IPS-NIHi7 (cell line): ENCODE results near the gene MTREX.
A peak's percentile ranks its signal among the peaks of the same experiment; 100 is the strongest.

Experiments used
- DNase-seq: peaks from one replicate; pipeline ENCODE4 v3.0.0; 2012; ENCODE audit warnings: mixed read lengths; ENCODE audit errors: extremely low spot score

The MTREX gene

DNA sequence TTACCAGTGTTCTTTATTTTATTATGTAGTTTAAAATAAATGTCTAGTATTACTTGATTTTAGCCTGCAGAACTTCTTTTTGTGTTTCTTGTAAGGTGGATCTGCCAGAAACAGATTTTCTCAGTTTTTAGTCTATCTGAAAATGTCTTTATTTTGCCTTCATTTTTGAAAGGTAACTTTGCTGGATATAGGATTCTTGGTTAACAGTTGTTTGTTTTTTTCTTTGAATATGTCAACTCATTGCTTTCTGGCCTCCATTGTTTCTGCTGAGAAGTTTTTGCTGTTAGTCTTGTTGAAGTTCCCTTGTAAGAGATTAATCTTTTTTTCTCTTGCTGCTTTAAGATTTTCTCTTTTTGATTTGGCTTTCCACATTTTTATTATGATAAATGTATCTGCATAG is 75.5 kb downstream of the MTREX start:
- DNase-seq, result no peak

DNA sequence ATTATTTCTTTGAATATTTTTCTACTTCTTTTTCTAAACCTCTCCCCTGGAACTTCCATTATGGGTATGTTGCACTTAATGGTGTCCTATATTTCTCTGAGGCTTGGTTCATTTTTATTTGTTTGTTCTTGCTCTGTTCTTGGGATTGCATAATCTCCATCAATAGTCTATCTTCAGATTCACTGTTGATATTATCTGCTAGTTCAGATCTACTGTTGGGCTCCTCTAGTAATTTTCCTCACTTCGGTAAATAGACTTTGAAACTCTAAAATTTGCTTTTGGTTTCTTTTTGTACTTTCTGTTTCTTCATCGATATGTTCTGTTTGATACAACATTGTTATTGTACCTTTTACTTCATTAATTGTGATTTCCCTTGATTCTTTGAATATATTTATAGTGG is 76.3 kb downstream of the MTREX start:
- no peak for DNase-seq

DNA sequence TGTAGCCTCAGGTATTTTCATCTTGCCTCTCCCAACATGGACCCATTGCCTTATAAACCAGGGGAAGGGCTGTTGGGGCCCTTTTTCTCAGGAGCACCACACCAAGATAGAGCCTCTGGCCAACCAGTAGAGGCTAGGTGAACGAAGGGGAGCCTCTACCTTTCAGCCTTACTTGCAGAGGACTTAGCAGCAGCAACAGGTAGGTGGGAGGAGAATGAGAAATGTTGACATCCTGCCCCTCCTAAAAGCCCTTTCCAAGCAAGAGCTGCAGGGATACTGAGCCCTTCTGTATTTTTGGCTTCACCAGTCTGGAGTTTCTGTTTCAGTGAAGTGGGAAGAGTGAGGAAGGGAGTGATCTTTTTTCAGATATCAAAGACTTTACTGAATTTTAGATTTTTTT is 77.4 kb downstream of the MTREX start:
- DNase-seq, result peak; percentile 7

DNA sequence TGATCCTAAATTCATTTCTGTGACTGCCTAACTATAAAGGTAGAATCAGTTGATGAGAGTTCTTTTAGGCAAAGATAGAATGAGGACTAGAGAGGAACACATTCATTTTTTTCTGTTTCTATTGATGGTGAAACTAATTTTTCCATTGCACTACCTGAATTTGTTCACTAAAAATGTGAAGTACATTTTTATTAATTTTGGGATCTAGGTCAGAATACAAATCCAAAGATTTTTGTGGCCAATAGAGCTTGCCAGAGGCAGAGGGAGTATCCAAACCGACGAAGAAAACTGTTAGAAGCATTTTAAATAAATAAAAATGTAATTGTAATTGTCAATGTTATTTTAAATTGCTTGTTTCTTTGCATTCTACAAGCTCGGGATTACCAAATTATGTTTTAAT is 78.1 kb downstream of the MTREX start:
- no peak for DNase-seq

DNA sequence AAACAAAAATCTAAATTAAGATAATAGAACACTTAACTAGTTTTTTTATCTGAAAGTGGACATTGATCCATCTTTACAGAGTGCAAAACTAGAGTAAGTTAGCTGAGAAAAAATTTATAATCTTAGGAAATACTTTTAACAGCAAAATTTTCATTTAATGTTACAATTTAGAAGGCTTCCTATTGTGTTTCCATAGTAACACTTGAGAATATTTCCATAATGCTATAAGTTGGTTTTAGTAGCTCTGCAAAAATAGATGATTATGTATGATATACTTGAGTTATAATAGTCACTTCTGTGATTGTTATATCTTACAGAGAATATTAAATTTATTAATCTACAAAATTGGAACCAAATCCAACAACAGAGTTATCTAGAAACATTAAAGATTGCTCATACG is 78.6 kb downstream of the MTREX start:
- DNase-seq, result no peak

DNA sequence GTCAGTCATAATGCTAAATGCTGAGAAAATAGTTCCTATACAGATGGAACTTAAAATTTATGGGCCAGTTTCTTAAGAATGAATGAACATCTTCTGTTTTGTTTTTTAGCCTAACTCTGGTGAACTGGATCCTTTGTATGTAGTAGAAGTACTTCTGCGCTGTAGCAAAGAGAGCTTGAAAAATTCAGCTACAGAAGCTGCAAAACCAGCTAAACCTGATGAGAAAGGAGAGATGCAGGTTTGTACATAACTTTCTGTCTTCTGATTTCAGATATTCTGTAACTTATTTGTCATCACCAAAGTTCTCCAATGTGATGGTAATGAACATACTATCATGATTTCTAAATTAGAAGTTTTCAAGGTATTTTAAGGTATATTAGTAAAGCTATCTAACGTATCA is 80.1 kb downstream of the MTREX start:
- DNase-seq, result no peak

DNA sequence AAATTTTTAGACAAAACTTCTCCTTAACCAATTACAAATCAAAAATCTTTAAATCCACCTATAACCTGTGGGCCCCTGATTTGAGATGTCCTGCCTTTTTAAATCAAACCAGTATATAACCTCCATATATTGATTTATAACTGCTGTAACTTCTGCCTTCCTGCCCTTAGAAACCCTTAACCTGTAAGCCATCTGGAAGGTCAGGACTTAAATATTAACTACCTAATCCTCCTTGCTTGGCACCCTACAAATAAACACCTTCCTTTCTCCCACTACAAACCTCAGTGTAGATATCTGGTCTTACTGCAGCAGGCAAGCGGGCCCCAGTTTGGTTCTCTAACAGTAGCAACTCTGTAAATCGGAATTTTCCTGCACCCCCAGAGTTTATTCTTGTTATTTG is 83.9 kb downstream of the MTREX start:
- DNase-seq, result no peak

DNA sequence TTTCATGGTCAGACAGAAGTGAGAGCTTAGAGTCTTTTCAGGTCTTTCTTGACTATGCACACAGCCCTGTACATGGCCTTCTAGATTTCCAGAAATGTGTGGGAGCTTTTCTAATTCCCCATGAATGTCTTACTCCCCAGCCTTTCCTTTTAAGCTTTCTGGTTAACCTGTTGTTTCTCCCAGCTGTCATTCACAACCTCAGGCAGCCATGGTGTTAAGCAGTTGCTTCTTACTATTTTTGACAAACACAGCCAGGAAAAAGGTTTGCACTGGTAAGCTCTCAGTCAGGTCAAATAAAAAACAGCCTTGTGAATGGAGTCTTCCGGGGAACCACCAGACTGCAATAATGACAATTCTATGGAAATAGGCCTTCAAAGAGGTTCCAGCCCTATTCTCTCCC is 84.9 kb downstream of the MTREX start:
- DNase-seq, result no peak

DNA sequence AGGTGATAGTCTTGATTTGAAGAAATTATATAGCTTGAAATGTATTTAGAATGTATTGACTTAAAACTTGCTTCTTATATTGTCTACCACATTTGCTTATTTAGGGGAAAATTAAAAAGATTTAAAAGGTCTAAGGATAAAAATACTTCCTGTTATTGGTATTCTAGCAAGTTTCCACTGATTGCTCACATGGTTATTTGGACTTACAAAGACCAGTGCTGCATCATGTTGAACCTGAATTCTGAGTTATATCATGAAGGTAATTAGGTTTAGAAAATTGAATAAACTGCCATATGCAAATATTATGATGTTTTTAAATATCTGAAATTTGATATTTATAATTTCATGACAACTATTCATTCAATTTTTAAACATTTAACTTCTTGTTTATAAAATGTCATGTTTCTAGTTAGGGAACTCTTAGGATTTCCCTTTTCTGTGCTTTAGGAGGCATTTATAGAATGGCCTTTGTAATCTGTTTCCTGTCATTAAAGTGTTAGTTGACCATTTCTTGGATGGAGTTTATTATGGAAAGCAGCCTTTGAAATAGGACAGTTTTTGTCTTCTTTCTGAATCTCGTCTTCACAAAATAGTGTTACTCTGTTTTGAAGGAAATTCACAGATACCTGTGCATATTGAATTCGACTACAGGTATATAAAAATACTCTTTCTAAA is 85.8 kb downstream of the MTREX start:
- no peak for DNase-seq

DNA sequence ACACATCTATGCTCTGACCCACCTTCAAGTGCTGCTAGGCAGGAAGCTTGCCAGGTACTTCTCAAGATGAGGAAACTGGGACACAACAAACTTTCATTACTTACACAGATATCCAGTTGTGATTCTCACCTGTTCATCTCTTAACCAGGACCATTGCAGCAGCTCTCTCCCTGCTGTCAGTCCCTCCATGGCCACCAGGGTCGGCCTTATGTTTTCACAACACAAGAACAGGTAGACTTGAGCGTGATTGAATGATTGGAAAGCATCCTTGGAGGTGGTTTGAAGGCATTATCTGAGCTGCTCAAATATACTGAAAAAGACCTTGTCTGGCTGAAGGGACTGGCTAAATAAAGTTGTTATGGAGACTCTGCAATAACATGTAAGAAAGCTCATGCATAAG is 94.4 kb downstream of the MTREX start:
- DNase-seq, result peak; percentile 13

DNA sequence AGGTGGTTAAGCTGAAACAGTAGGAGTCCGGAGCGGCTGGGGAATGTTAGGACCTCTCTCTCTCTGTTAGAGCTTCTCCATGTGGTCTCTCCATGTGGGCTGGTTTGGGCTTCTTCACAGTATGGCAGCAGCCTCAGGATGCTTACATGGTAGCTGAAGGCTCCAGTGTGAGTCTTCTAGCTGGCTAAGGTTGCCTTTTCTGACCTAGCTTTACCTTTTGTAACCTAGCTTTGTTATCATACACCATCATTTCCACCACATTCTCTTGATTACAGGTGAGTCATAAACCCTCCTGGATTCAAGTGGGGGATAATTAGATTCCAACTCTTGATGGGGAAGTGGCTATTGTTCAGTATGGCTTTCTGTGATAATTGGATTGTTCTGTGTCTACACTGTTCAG is 98.5 kb downstream of the MTREX start:
- no peak for DNase-seq

DNA sequence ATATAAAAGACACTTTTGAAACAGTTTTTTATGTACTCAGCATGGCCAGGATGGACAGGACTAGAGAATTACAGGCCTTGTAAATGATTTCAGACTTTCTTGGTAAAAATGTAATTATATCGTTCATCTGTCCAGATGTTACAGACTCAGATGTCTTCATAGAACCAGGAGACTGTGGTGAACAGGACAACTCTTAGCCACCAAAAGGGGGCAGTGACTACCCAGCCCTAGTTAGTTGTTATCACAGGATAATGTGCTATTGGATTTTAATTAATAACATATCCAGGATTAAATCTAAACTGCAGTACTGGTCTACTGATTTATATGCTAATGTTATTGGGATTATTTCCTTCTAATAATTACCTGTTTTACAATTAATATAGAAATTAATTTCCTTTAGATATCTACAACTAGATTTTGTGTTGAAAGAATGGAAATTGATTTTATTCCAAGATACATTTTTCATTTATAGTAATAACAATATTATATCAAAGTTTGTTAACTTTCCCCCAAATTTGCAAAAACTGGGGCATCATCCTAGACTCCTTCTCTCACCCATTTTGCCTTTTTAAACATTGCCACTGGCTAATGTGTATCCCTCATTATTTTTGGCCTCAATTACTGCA is 99.4 kb downstream of the MTREX start:
- peak; percentile 48 for DNase-seq

DNA sequence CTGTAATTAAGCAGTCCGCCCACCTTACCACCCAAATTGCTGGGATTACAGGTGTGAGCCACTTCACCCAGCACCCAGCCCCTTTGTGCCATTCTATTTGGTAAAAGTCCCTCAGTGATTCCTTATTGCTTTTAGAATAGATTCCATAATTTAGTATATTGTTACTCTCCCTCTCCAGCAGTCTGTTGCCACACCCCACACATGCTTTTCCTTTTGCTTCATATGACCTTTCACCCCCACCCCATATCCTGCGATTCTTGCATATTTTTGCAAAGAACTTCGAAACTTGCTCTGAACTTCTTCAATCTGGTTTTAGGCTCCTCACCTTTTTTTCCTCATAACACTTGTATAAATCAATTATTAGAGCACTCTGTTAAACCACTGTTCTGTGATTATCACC is 100.2 kb downstream of the MTREX start:
- DNase-seq, result no peak

DNA sequence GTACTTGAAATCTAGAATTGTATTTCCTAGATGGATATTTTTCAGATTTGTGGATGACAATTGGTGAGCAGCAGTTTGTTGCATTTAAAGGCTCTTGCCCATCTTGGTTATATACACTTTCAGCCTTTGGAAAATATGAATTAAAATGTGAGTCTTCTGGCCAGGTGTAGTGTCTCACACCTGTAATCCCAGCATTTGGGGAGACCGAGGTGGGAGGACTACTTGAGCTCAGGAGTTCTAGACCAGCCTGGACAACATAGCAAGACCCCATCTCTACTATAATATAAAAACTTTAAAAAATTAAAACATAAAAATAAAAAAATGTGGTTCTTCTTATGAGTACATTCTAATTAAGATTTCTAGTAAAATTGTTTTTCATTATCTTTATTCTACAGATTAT is 102.0 kb downstream of the MTREX start:
- DNase-seq, result no peak

DNA sequence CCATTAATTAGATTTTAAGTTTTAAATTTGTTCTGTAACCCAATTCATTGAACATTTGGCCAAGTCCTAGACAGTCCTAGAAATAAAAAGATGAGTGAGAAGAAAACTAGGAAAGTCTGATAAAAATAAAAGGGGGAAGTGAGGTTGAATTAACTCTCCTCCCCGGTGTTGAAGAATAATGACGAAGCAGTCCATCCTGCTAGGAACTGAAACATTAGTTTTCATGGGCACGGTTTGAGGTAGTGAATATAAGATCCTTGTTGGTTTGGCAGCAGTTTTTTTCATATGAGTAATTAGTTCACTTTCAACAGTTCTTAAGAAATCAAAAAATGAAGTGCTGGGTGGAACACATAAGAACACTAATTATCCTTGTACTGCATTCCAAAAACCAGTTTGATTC is 103.1 kb downstream of the MTREX start:
- DNase-seq, result no peak

DNA sequence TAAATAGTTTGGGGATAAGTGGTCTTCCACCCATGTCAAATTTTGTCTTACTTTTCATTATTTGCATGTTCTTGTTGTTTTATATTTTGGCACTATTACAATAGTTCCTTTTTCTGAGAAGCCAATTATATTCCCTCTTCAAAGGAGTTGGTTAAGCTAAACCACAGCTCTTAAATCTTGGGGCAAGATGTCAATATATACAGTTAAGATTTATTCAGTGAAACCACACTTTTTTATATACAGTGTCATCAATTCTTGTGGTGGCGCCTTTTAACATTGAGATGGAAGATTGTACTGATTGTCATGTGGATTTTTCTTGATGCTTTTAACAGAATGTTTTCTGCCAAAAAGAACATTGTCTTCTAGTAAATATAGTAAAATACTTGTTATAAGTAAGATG is 104.1 kb downstream of the MTREX start:
- no peak for DNase-seq

DNA sequence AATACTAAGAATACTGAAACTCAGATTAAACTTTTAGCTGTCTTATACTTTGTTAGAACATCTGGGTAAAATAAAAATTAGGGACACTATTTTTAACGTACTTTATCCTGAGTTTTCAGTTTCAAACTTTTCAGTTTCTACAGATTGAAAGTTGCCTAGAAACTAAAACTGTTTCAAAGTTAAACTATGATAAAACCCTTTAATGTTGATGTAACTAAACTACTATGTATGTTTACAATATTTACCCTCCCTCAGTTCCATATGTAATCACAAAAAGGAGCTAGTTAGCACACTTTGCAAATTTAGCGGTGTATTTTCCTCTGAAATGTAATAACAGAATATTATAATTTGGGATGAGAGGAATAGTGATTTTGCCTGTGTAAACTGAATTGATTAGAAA is 105.9 kb downstream of the MTREX start:
- DNase-seq, result no peak

DNA sequence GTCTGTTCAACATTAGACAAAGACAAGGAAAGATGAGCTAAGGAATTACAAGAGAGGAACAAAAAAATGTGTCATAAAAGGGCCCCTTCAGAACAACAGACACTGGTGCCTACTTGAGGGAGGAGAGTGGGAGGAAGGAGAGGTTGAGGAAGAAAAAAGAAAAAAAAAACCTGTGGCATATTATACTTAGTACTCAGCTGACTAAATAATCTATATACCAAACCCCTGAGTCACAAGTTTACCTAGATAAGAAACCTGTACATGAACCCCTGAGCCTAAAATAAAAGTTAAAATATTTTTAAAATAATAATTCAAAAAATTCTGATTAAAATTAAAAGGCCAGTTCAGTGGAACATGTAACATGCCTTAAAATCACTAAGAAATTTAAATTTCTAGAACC is 107.3 kb downstream of the MTREX start:
- no peak for DNase-seq

DNA sequence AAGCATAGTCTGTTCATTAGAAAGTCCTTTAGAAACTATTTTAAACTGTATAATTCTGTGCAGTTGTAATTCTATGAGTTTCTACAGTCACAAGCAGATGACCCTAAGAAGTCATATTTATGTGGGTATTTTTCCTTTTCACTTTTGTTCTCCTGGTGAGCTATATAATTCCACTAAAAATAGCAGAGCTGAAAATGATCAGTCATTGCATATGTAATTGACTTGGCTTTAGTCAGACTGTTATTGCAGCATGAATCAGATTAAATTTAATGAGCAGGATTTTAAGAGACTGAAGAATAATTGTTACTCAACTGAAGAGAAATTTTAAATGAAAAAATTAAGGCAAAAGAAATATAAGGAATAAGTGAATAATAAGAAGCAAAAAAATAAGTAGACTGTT is 108.5 kb downstream of the MTREX start:
- no peak for DNase-seq

DNA sequence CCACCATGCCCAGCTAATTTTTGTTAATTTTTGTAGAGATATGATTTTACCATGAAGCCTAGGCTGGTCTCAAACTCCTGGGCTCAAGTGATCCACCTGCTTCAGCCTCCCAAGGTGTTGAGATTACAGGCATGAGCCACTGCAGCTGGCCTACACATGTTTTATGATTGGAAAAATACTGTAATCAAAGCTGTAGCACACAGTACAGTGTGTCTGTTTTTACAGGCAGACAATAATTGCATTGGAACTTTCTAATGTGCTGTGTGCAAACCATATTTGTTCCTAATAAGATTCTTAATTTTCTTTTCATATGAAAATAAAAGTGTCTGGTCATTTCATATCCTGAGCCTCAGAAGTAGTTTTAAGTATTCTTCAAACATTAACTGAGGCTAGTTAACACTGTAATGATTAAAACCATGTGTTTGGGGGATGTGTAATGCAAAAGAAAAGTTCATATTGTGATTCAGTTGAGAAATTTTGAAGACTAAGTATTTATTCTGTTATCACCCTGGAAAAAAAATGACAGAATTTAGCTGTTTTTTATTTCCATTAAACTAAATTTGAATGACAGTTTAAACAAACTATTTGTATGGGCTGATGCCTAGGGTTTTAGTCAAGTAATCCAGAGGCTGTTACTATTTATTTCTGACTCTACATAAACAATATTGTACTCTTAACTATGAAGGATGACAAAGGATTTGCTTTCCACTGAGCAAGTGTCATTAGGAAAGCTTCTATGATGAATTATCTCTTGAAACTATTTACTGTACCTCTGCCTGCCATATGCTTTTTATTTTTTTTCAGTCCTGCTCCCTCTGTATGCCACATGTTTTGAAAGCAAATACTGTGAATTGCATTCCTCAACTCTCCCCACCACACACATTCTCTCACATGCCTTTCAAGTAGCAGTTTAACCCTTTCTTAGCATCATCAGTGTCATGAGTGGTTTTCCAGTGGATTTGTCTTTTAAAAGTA is 111.5 kb downstream of the MTREX start:
- no peak for DNase-seq

DNA sequence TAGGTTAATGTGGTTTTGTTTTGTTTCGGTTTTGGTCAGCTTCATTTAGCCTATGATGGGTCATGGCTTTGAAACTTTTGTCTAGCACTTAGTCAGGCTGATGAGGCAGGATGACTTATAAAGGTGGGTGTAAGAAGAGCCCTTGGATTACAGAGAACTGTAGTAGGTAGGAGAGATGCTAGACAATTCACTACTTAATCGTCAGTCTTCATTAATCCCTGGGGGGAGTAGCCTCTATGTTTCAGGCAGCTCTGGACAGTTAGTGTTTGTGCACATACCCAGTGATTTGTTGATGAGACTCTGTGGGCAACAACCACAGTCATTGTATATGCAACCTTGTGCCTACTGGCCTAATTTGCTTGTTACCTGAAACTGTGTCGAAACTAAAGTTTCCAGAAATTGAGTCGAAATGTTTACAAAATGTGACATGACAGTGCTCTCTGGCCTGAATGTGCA is 113.3 kb downstream of the MTREX start:
- no peak for DNase-seq

DNA sequence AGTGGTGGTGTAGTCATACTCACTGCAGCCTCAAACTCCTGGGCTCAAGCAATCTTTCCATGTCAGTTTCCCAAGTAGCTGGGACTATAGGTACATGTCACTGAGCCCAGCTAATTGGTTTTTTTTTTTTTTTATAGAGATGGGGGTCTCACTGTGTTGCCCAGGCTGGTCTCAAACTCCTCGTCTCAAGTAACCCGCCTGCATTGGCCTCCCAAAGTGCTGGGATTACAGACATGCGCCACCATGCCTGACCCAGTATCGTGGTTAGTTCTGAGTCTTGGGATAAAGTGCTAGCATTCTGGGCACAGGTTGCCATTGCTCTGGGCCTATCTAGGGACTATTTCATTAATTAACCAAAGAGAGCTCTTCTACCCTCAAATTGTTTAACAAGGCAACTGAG is 118.7 kb downstream of the MTREX start:
- DNase-seq, result no peak

DNA sequence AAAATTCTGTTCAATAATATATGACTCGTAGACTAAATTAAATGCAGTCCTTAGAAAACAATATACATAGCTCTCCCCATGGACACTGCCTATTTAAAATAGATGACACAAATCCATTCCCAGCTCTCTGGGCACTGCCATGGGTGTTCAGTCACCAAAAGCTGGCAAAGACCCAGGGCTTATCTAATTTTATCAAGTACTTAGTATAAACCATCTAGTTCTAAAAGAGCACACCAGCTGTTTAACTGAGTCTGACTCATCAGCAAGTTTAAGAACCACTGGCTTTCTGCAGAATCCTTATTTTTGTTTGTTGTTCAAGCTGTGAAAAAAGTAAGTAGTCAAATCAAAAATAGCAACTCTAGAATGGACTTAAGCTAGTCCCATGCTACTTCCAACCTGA is 119.4 kb downstream of the MTREX start:
- no peak for DNase-seq
